HG02571 (cell line): ENCODE results near the gene CTTNBP2.
A peak's percentile ranks its signal among the peaks of the same experiment; 100 is the strongest.

Experiments used
- ATAC-seq: cut with Tn5 transposase; IDR thresholded peaks from one replicate; pipeline ENCODE4 v1.9.1; 2021; ENCODE audit warnings: mild to moderate bottlenecking, moderate library complexity; ENCODE audit not compliant: unreplicated experiment

CTTNBP2 gene

GRCh38 chr7:117871401-117871777 lies 1.9 kb downstream of the CTTNBP2 start:
- ATAC-seq = no peak

- no peak for ATAC-seq
These were observed 2.7 kb downstream of the CTTNBP2 start for GRCh38 chr7:117870448-117871130.

GRCh38 chr7:117869374-117869773 lies 3.9 kb downstream of the CTTNBP2 start:
- no peak for ATAC-seq

- ATAC-seq = no peak
These were observed 9.6 kb downstream of the CTTNBP2 start for GRCh38 chr7:117863618-117864017.

GRCh38 chr7:117862378-117862777 lies 10.9 kb downstream of the CTTNBP2 start:
- no peak for ATAC-seq

- ATAC-seq = no peak
These were observed 13.9 kb downstream of the CTTNBP2 start for GRCh38 chr7:117859246-117859812.

- no peak for ATAC-seq
These were observed 14.5 kb downstream of the CTTNBP2 start for GRCh38 chr7:117858712-117859111.

GRCh38 chr7:117857718-117858117 lies 15.5 kb downstream of the CTTNBP2 start:
- ATAC-seq = no peak

GRCh38 chr7:117856196-117856595 lies 17.0 kb downstream of the CTTNBP2 start:
- ATAC-seq = no peak

GRCh38 chr7:117854186-117854585 lies 19.1 kb downstream of the CTTNBP2 start:
- ATAC-seq = no peak

- ATAC-seq = no peak
These were observed 24.3 kb downstream of the CTTNBP2 start for GRCh38 chr7:117848941-117849340.

- no peak for ATAC-seq
These were observed 28.6 kb downstream of the CTTNBP2 start for GRCh38 chr7:117844678-117845077.

- no peak for ATAC-seq
These were observed 31.6 kb downstream of the CTTNBP2 start for GRCh38 chr7:117841611-117842010.

GRCh38 chr7:117841011-117841410 lies 32.2 kb downstream of the CTTNBP2 start:
- ATAC-seq = no peak

- ATAC-seq = no peak
These were observed 33.7 kb downstream of the CTTNBP2 start for GRCh38 chr7:117839507-117839906.

- peak; percentile 58 for ATAC-seq
These were observed 35.4 kb downstream of the CTTNBP2 start for GRCh38 chr7:117837841-117838240.

- ATAC-seq = no peak
These were observed 38.1 kb downstream of the CTTNBP2 start for GRCh38 chr7:117835016-117835664.

- ATAC-seq = no peak
These were observed 42.8 kb downstream of the CTTNBP2 start for GRCh38 chr7:117830422-117830954.

- no peak for ATAC-seq
These were observed 43.7 kb downstream of the CTTNBP2 start for GRCh38 chr7:117829450-117830117.

- no peak for ATAC-seq
These were observed 44.4 kb downstream of the CTTNBP2 start for GRCh38 chr7:117828825-117829224.

GRCh38 chr7:117827862-117828261 lies 45.4 kb downstream of the CTTNBP2 start:
- ATAC-seq = no peak

- no peak for ATAC-seq
These were observed 48.1 kb downstream of the CTTNBP2 start for GRCh38 chr7:117825132-117825531.
